SK-N-MC (cell line): ENCODE measurements around the gene ESR2.

Source experiments
- EZH2 ChIP-seq: fragments of 200-600 bp; sonication (generic); IDR thresholded peaks from one replicate; pipeline ENCODE4 v1.6.1; 2017; ENCODE audit warnings: antibody characterized with exemption
- FOXP2 ChIP-seq: optimal IDR thresholded peaks from 2 replicates; pipeline ENCODE3; 2011; ENCODE audit warnings: mild to moderate bottlenecking, moderate library complexity; ENCODE audit not compliant: insufficient read depth; ENCODE audit errors: extremely low read length, control extremely low read depth
- POLR2AphosphoS5 ChIP-seq: IDR thresholded peaks from 2 replicates; pipeline ENCODE4 v1.6.1; 2012; ENCODE audit warnings: mild to moderate bottlenecking, low read depth, low read length, borderline replicate concordance

DNA sequence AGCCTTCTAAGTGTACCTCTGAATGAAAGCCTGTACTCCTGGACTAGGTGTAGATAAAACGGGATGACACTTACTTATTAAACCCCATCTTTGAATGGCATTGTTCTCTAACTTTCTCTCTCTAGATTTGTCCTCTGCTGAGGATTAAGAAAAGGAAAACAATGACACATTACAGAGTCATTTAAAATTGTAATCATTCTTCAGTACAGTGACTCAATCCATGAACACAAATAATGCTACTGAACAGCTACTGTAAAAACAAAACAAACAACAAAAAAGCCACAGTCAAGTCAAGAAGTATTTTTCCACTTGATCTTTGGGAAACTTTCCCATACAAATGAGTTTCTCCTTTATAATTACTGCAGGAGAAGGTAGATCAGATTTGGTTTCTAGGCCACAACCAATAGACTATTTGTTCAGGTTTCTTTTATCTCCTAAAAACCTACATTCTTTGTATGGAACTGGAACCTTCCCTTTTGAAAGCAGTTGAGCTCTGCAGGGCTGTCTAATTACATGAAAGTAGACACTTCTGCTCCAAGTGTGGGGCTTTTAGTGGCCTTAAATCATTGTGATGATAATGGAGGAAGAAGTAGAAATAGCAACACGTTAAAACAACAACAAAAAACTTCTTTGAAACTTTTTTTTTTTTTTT lies 219.1 kb downstream of the ESR2 start:
- TF ChIP-seq POLR2AphosphoS5 (no peak), FOXP2 (no peak), EZH2 (no peak)
